H9 (cell line): Measurements from ENCODE around the gene GOLGA1. TPM values are rescaled to one million over a fixed set of nuclear protein-coding genes. Genes with fewer than 3 reads are reported as not detected.

Experiments used
- DNase-seq: peaks from one replicate; pipeline ENCODE4 v3.0.0-alpha.2; 2017
- H2AFZ ChIP-seq: one replicate; pipeline ENCODE4 v1.6.1; 2013; ENCODE audit warnings: mild to moderate bottlenecking, low read length, control low read depth, moderate library complexity
- H2AK5ac ChIP-seq: 2 replicates; pipeline ENCODE4 v1.6.1; 2013; ENCODE audit warnings: low read length, control low read depth, mixed read lengths; ENCODE audit not compliant: insufficient read length
- H2BK120ac ChIP-seq: one replicate; pipeline ENCODE4 v1.6.1; 2013; ENCODE audit warnings: low read depth, mild to moderate bottlenecking, low read length, control low read depth, inconsistent platforms; ENCODE audit not compliant: poor library complexity, severe bottlenecking
- H2BK12ac ChIP-seq: 2 replicates; pipeline ENCODE4 v1.6.1; 2013; ENCODE audit warnings: low read length, control low read depth, mixed read lengths, low read depth; ENCODE audit not compliant: insufficient read length
- H2BK15ac ChIP-seq: 2 replicates; pipeline ENCODE4 v1.6.1; 2013; ENCODE audit warnings: low read depth, low read length, control low read depth
- H2BK20ac ChIP-seq: one replicate; pipeline ENCODE4 v1.6.1; 2013; ENCODE audit warnings: low read depth, mild to moderate bottlenecking, low read length, control low read depth, inconsistent platforms; ENCODE audit not compliant: poor library complexity, severe bottlenecking
- H2BK5ac ChIP-seq: 2 replicates; pipeline ENCODE4 v1.6.1; 2013; ENCODE audit warnings: low read length, control low read depth, mixed read lengths; ENCODE audit not compliant: insufficient read length
- H3K14ac ChIP-seq: 2 replicates; pipeline ENCODE4 v1.6.1; 2013; ENCODE audit warnings: low read length, control low read depth; ENCODE audit not compliant: insufficient read depth
- H3K18ac ChIP-seq: 2 replicates; pipeline ENCODE4 v1.6.1; 2013; ENCODE audit warnings: low read depth, mild to moderate bottlenecking, mixed read lengths, low read length, control low read depth; ENCODE audit not compliant: insufficient read length
- H3K23ac ChIP-seq: 2 replicates; pipeline ENCODE4 v1.6.1; 2013; ENCODE audit warnings: low read length, control low read depth, mixed read lengths, low read depth; ENCODE audit not compliant: insufficient read length
- H3K23me2 ChIP-seq: 2 replicates; pipeline ENCODE4 v1.6.1; 2013; ENCODE audit warnings: low read depth, mild to moderate bottlenecking, mixed read lengths, low read length, control low read depth; ENCODE audit not compliant: insufficient read length, poor library complexity, severe bottlenecking
- H3K27ac ChIP-seq: 2 replicates; pipeline ENCODE4 v1.5.1; 2013; ENCODE audit warnings: low read length, control low read depth, mixed read lengths, low read depth; ENCODE audit not compliant: insufficient read length
- H3K27me3 ChIP-seq: 2 replicates; pipeline ENCODE4 v1.6.1; 2013; ENCODE audit warnings: low read length, control low read depth, inconsistent platforms; ENCODE audit not compliant: insufficient read depth
- H3K4ac ChIP-seq: 2 replicates; pipeline ENCODE4 v1.6.1; 2013; ENCODE audit warnings: low read depth, mild to moderate bottlenecking, control low read depth, inconsistent platforms, low read length, moderate library complexity
- H3K4me1 ChIP-seq: 2 replicates; pipeline ENCODE4 v1.6.1; 2013; ENCODE audit warnings: low read length, control low read depth, inconsistent platforms; ENCODE audit not compliant: insufficient read depth
- H3K4me2 ChIP-seq: 2 replicates; pipeline ENCODE4 v1.6.1; 2013; ENCODE audit warnings: low read length, control low read depth, mixed read lengths; ENCODE audit not compliant: insufficient read length, insufficient read depth
- H3K56ac ChIP-seq: 2 replicates; pipeline ENCODE4 v1.6.1; 2013; ENCODE audit warnings: low read depth, mild to moderate bottlenecking, mixed read lengths, low read length, control low read depth; ENCODE audit not compliant: insufficient read length
- H3K79me1 ChIP-seq: 2 replicates; pipeline ENCODE4 v1.6.1; 2013; ENCODE audit warnings: low read depth, mild to moderate bottlenecking, moderate library complexity, low read length, control low read depth, inconsistent platforms; ENCODE audit not compliant: insufficient read depth, poor library complexity, severe bottlenecking
- H3K79me2 ChIP-seq: 2 replicates; pipeline ENCODE4 v1.6.1; 2013; ENCODE audit warnings: low read length, control low read depth, inconsistent platforms; ENCODE audit not compliant: insufficient read depth
- H3K9ac ChIP-seq: 2 replicates; pipeline ENCODE4 v1.6.1; 2013; ENCODE audit warnings: low read length, control low read depth, mixed read lengths; ENCODE audit not compliant: insufficient read length; ENCODE audit errors: extremely low read depth
- H3K9me3 ChIP-seq: one replicate; pipeline ENCODE4 v1.6.1; 2013; ENCODE audit warnings: low read depth, low read length, inconsistent platforms; ENCODE audit not compliant: control insufficient read depth
- H3T11ph ChIP-seq: one replicate; pipeline ENCODE4 v1.6.1; 2013; ENCODE audit warnings: mild to moderate bottlenecking, low read length, control low read depth, inconsistent platforms
- H4K20me1 ChIP-seq: one replicate; pipeline ENCODE4 v1.6.1; 2013; ENCODE audit not compliant: control insufficient read depth, insufficient read length, insufficient read depth
- H4K5ac ChIP-seq: 2 replicates; pipeline ENCODE4 v1.6.1; 2013; ENCODE audit warnings: low read depth, mild to moderate bottlenecking, mixed read lengths, low read length, control low read depth; ENCODE audit not compliant: insufficient read length
- H4K8ac ChIP-seq: replicated peaks from 2 replicates; pipeline ENCODE4 v1.6.1; 2013; ENCODE audit warnings: low read length, control low read depth, mixed read lengths, low read depth; ENCODE audit not compliant: insufficient read length
- H4K91ac ChIP-seq: 2 replicates; pipeline ENCODE4 v1.6.1; 2013; ENCODE audit warnings: low read depth, mild to moderate bottlenecking, moderate library complexity, mixed read lengths, low read length, control low read depth; ENCODE audit not compliant: insufficient read length
- H3K27ac Mint-ChIP-seq, 3 experiments: 2 replicates in 2 of 3; 3 replicates in 1 of 3; pipeline ENCODE4 v1.8.0; 2020 to 2021; ENCODE audit warnings: mixed read lengths in 3 of 3, mild to moderate bottlenecking in 1 of 3, moderate library complexity in 1 of 3
- H3K27me3 Mint-ChIP-seq: 2 replicates; pipeline ENCODE4 v1.8.0; 2021; ENCODE audit warnings: low read depth, mild to moderate bottlenecking, moderate library complexity, mixed read lengths
- H3K36me3 Mint-ChIP-seq, 3 experiments: 2 replicates in 2 of 3; 3 replicates in 1 of 3; pipeline ENCODE4 v1.8.0; 2020 to 2021; ENCODE audit warnings: low read depth in 3 of 3, mixed read lengths in 3 of 3; ENCODE audit not compliant: insufficient read depth in 1 of 3
- H3K4me1 Mint-ChIP-seq, 2 experiments: 2 replicates each; pipeline ENCODE4 v1.8.0; 2020; ENCODE audit warnings: mixed read lengths in 2 of 2
- H3K4me3 Mint-ChIP-seq, 2 experiments: 2 replicates in 1 of 2; 3 replicates in 1 of 2; pipeline ENCODE4 v1.8.0; 2020 to 2021; ENCODE audit warnings: mild to moderate bottlenecking in 2 of 2, mixed read lengths in 2 of 2, moderate library complexity in 1 of 2
- H3K9me3 Mint-ChIP-seq, 2 experiments: 2 replicates in 1 of 2; 3 replicates in 1 of 2; pipeline ENCODE4 v1.8.0; 2020; ENCODE audit warnings: mild to moderate bottlenecking in 2 of 2, mixed read lengths in 2 of 2, moderate library complexity in 1 of 2
- WGBS: extraction: QIAGEN DNeasy Blood & Tissue Kit; methylation state at CpG from one replicate; pipeline ENCODE4 v1.1.7; 2013; ENCODE audit warnings: missing lambda C conversion rate, low lambda C conversion rate, mixed read lengths; ENCODE audit not compliant: insufficient read length; ENCODE audit errors: extremely low coverage; 5-methylcytosine and 5-hydroxymethylcytosine counted together
- total RNA-seq: library from RNA; stranded (reverse); gene quantifications from 2 replicates; pipeline ENCODE4 v1.2.1, GENCODE V29; 2021
- TF ChIP-seq, protein P1 (sequence below): fragments of 200-600 bp; sonication (generic); conservative IDR thresholded peaks from 3 replicates; pipeline ENCODE4 v1.8.0; 2021; ENCODE audit warnings: antibody characterized with exemption, mild to moderate bottlenecking

The GOLGA1 gene
- total RNA-seq, 1 experiment from 2014 or later: 7.6 TPM

DNA sequence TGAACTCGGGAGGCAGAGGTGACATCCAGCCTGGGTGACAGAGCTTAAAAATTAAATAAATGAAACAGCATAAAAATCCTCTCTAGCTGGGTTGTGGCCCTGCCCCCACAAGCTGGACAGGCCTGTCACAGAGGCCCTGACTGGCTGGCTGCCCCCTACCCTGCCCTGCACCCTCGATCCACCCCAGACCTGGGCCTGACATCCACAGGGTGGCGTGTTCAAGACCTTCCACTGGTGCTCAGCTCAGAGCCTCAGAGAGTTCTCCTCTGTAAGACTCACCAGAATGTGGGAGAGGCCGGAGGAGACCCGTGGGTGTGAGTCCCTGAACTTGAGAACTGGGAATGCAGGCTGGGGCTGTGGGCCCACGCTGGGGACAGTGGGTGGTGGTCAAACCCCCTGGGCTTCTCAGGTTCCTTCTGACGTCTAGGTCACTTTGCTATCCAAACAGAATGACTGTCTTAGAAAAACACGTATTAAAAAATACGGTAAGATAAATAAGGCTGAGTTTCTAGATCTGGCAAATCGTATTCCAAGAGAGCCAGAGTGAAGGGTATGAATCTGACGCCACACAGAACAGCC is 97.3 kb downstream of the GOLGA1 start:
- H4K20me1 ChIP-seq: no peaks in the 10 kb centered on the region
- H3K27me3 Mint-ChIP-seq: no peaks in the 10 kb centered on the region
- H3K4me3 Mint-ChIP-seq: no peak overlapping the region
- H3K23ac ChIP-seq: no peak overlapping the region
- no peaks in the 10 kb centered on the region for H3K27me3 ChIP-seq
- no peak overlapping the region; a peak in 1 of 7 replicates for H3K27ac Mint-ChIP-seq
- H3K4me1 Mint-ChIP-seq: peaks cover 0 to 15% of the 10 kb centered on the region in 2 experiments; a peak in 2 of 4 replicates
- no peaks in the 10 kb centered on the region for H3K79me1 ChIP-seq
- no peak overlapping the region for H2BK120ac ChIP-seq
- H3K36me3 Mint-ChIP-seq: no peaks in the 10 kb centered on the region; a peak in 1 of 7 replicates
- no peak overlapping the region for H2BK15ac ChIP-seq
- no peak overlapping the region for H3K4ac ChIP-seq
- H2BK12ac ChIP-seq: no peak overlapping the region
- no peak overlapping the region for H2AFZ ChIP-seq
- no peak overlapping the region for H4K8ac ChIP-seq
- H3K56ac ChIP-seq: no peak overlapping the region
- H3K9me3 Mint-ChIP-seq: no peaks in the 10 kb centered on the region
- no CpG with 5 or more reads among the region's 11 CpGs for WGBS
- H3K4me2 ChIP-seq: no peak overlapping the region
- H4K91ac ChIP-seq: no peak overlapping the region
- no peak overlapping the region for H3K14ac ChIP-seq
- H2BK20ac ChIP-seq: no peak overlapping the region
- no peak overlapping the region for H2AK5ac ChIP-seq
- no peaks in the 10 kb centered on the region for H3K4me1 ChIP-seq
- no peak overlapping the region for H3T11ph ChIP-seq
- no peak overlapping the region for H3K27ac ChIP-seq
- no peaks in the 10 kb centered on the region for H3K79me2 ChIP-seq
- TF ChIP-seq, protein P1, sequence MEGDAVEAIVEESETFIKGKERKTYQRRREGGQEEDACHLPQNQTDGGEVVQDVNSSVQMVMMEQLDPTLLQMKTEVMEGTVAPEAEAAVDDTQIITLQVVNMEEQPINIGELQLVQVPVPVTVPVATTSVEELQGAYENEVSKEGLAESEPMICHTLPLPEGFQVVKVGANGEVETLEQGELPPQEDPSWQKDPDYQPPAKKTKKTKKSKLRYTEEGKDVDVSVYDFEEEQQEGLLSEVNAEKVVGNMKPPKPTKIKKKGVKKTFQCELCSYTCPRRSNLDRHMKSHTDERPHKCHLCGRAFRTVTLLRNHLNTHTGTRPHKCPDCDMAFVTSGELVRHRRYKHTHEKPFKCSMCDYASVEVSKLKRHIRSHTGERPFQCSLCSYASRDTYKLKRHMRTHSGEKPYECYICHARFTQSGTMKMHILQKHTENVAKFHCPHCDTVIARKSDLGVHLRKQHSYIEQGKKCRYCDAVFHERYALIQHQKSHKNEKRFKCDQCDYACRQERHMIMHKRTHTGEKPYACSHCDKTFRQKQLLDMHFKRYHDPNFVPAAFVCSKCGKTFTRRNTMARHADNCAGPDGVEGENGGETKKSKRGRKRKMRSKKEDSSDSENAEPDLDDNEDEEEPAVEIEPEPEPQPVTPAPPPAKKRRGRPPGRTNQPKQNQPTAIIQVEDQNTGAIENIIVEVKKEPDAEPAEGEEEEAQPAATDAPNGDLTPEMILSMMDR: no peak
- no peak overlapping the region for H2BK5ac ChIP-seq
- H3K9me3 ChIP-seq: no peaks in the 10 kb centered on the region
- no peak overlapping the region for H3K18ac ChIP-seq
- H3K9ac ChIP-seq: no peak overlapping the region
- H4K5ac ChIP-seq: no peak overlapping the region
- H3K23me2 ChIP-seq: no peaks in the 10 kb centered on the region
- no peak for DNase-seq
